Keratinocyte (primary cell): ENCODE results near the gene VTI1A.

ENCODE experiments used
- CTCF ChIP-seq, 3 experiments: IDR thresholded peaks in 1 of 3; conservative IDR thresholded peaks in 1 of 3; optimal IDR thresholded peaks in 1 of 3; 2 replicates in 2 of 3; 3 replicates in 1 of 3; pipeline versions ENCODE3 to v1.5.1; 2011; ENCODE audit warnings: low read length in 3 of 3, mild to moderate bottlenecking in 3 of 3, moderate library complexity in 2 of 3, control low read depth in 1 of 3, inconsistent platforms in 1 of 3; ENCODE audit not compliant: insufficient read depth in 2 of 3; ENCODE audit errors: extremely low read depth in 1 of 3
- EZH2 ChIP-seq: IDR thresholded peaks from one replicate; pipeline ENCODE4 v1.6.1; 2012; ENCODE audit warnings: inconsistent platforms, mild to moderate bottlenecking, low read length, moderate library complexity

DNA sequence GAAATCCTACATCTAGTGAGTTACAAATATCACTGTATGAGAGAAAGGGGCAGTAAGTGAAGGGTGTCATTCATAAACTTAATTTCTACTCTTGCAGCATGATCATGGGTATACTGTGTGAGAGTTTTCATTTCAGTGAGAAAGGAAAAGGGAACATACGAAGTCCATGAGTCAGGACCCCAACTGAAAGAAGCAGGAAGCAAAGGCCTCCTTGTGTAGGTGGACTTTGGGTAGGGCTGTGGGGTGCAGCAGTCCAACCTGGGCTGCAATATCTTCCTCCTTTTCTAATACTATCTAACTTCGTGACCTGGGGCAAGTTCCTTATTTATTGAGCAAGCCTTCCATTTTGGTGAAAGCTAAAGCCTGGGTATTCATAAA lies 254.9 kb downstream of the VTI1A start:
- TF ChIP-seq CTCF (optimal IDR thresholded peaks at IDR 0.05 in 1 of 3, IDR thresholded peaks at IDR 0.05 in 1 of 3, conservative IDR thresholded peaks at IDR 0.05 in 1 of 3; ENCODE audit: extremely low read depth in 1 of 3, insufficient read depth in 2 of 3, low read length in 3 of 3) (no peak), EZH2 (no peak)
